ENCODE data around the gene CCDC124.
A peak's percentile ranks its signal among the peaks of the same experiment; 100 is the strongest.
"Not testable (repeated sequence)": the region's sequence is repeated elsewhere in the genome, so short reads cannot be mapped to it uniquely, and the experiment has no call there.

The CCDC124 gene, protein sequence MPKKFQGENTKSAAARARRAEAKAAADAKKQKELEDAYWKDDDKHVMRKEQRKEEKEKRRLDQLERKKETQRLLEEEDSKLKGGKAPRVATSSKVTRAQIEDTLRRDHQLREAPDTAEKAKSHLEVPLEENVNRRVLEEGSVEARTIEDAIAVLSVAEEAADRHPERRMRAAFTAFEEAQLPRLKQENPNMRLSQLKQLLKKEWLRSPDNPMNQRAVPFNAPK

DNA sequence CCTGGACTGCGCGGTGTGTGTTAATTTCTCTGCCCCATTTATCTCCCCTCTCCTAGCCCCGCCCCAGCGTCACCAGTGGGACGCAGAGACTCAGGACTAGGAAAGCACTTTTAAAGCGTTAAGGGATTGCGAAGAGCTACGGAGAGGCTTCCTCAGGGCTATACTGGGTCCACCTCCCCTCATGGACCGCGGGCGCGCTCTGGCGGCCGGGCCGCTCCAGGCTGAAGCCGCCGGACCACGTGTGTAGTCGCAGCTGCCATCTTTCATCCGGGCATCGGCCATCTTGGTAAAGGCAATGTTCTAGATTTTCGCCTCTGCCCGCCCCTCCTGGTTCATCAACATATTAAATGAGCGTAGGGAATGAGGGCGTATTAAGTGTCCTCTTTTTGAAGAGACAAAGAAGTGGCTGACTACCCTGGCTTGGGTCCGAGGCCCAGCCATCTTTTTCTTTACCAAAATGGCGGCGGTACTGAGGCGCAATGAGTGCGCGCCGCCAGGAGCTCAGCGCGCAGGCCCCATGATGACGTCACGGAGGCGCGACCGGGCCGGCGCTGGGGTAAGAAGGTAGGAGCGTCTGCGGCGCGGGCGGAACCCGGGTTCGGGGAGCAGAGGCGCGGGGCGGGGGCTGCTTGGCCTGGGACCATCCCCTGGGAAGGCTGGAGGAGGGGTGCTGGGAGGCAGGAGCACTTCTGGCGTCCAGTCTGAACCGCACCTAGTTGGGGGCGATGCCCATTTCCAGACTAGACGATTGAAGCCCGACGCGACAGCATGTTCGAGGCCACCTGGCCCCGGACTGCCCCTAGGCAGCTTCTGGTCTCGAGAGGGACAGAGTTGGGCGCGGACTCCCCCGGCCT, at the start of gene CCDC124:
Gene CCDC124 (plus strand): TSS at position 531 of the 854 bp plus-strand sequence. CDS start 3,406 bp downstream, outside the sequence.
- DNase-seq (ENCODE audit: low read depth in 2 of 2, low spot score in 1 of 2), result peak; percentile 81 to 82

DNA sequence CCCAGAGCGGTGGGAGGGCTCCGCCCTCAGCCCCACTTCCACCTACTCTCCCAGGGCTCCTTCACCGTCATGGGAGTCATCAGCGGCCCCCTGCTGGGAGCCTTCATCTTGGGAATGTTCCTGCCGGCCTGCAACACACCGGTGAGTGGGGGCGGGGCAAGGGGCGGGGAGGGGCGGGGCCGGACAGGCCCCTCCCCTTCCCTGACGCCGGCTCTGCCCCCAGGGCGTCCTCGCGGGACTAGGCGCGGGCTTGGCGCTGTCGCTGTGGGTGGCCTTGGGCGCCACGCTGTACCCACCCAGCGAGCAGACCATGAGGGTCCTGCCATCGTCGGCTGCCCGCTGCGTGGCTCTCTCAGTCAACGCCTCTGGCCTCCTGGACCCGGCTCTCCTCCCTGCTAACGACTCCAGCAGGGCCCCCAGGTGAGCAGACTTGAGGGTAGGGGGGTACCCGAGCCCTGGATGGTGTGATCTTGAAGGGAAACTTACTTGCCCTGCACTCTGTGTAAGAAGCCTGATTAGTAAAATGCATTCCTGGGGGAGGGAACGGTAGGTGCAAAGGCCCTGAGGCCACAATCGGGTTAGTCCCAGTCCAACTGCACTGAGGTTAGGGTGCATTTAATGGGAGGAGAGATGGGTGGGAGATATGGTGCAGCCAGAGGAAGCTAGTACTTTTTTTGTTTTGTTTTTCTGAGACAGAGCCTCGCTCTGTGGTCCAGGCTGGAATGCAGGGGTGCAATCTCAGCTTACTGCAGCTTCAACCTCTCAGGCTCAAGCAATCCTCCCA, 49.0 kb upstream of the CCDC124 start:
- DNase-seq (ENCODE audit: low read depth in 2 of 2, low spot score in 1 of 2), result no peak

DNA sequence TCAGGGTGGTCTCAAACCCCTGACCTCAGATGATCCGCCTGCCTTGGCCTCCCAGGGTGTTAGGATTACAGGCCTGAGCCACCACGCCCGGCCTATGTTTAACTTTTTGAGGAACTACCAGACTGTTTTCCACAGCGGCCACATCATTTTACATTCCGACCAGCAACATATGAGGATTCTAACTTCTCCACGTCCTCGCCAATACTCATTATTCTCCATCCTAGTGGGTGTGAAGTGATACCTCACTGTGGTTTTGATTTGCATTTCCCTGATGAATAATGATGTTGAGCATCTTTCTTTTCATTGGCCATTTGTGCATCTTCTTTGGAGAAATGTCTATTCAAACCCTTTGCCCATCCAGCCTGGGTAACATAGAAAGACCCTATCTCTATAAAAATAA, 46.3 kb upstream of the CCDC124 start:
- no peak for DNase-seq (ENCODE audit: low read depth in 2 of 2, low spot score in 1 of 2)

DNA sequence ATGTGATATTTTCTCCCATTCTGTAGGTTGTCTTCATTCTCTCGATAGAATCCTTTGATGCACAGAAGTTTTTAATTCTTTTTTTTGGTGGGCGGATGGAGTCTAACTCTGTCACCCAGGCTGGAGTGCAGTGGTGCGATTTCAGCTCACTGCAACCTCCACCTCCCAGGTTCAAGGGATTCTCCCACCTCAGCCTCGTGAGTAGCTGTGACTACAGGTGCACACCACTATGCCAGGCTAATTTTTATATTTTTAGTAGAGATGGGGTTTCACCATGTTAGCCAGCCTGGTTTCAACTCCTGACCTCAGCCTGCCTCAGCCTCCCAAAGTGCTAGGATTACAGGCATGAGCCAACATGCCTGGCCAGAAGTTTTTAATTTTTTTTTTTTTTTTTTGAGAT, 45.6 kb upstream of the CCDC124 start:
- not testable (repeated sequence) for DNase-seq (ENCODE audit: low read depth in 2 of 2, low spot score in 1 of 2)

DNA sequence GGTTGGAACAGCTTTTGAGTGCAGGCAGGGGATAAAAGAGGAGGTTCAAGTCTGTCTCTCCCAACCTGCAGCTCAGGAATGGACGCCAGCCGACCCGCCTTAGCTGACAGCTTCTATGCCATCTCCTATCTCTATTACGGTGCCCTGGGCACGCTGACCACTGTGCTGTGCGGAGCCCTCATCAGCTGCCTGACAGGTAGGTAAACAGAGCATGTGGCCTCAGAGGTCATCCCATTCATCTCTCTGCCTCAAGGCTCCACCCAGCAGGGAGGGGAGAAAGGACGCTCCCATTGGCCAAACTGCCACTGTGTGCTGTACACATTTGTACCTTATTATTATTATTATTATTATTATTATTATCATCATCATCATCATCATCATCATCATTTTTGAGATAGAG, 44.6 kb upstream of the CCDC124 start:
- DNase-seq (ENCODE audit: low read depth in 2 of 2, low spot score in 1 of 2), result no peak

DNA sequence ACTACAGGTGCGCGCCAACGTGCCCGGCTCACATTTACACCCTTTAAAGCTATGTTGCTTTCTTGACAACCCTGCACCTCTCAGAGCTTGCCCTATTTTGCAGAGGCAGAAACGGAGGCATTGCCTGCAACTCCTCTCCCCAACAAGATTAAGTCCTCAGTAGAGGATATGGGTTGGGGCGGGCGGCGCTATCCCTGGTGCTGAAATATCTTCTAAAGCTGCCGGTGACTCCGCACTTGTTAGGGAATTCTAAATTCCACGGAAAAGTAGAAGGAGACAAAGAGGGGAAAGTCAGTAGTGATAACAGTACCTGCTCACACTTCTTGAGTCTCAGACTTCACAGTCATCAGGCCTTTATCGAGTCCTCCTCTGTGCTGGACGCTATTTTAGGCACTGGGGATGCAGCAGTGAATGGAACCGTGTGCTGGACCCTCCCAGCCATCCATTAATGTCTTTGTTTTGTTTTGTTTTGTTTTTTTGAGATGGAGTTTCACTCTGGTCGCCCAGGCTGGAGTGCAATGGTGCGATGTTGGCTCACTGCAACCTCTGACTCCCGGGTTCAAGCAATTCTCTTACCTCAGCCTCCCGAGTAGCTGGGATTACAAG, 43.1 kb upstream of the CCDC124 start:
- no peak for DNase-seq (ENCODE audit: low read depth in 2 of 2, low spot score in 1 of 2)

DNA sequence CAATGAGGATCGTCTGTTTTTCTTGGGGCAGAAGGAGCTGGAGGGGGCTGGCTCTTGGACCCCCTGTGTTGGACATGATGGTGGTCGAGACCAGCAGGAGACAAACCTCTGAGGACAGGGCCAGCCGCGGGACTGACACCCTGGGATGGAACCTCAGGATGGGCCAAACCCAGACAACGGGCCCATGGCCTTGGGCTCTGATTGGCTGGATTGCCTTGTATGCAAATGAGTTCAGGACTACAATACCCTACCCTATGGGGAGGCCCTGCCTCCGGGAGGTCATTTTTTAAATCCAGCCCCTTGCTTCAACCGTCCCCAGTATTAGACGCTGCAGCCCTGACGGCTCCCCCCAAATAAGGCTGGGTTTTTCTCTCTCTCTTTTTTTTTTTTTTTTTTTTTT, 39.0 kb upstream of the CCDC124 start:
- no peak for DNase-seq (ENCODE audit: low read depth in 2 of 2, low spot score in 1 of 2)

DNA sequence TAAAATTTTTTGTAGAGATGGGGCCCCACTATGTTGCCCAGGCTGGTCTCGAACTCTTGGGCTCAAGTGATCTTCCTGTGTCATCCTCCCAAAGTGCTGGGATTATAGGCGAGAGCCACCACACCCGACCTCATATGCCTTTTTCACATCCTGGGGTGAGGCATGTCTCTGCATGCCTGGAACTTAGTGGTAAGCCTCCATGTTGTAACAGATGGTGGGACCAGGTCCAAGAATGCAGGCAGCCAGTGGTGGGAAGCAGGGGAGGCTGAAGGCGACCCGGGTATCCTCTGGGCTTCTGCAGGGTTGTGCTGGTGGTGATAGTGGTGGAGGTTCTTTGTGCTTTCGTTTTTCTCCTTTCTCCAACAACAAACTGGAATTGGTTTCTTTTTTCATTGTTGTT, 30.1 kb upstream of the CCDC124 start:
- no peak for DNase-seq (ENCODE audit: low read depth in 2 of 2, low spot score in 1 of 2)

DNA sequence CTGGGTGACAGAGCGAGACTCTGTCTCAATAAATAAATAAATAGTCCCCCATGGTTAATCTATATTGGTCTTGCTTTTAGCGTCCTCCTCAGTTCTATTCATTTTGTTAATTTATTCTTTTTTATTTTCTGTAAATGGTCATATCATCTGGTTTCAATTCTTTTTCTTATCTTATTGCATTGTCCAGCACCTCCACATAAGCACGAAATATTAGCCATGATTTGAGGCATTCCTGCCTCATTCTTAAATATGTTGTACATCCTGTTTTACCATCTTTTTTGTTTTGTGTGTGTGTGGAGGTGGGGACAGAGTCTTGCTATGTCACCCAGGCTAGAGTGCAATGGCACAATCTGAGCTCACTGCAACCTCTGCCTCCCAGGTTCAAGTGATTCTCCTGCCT, 24.6 kb upstream of the CCDC124 start:
- DNase-seq (ENCODE audit: low read depth in 2 of 2, low spot score in 1 of 2), result no peak

DNA sequence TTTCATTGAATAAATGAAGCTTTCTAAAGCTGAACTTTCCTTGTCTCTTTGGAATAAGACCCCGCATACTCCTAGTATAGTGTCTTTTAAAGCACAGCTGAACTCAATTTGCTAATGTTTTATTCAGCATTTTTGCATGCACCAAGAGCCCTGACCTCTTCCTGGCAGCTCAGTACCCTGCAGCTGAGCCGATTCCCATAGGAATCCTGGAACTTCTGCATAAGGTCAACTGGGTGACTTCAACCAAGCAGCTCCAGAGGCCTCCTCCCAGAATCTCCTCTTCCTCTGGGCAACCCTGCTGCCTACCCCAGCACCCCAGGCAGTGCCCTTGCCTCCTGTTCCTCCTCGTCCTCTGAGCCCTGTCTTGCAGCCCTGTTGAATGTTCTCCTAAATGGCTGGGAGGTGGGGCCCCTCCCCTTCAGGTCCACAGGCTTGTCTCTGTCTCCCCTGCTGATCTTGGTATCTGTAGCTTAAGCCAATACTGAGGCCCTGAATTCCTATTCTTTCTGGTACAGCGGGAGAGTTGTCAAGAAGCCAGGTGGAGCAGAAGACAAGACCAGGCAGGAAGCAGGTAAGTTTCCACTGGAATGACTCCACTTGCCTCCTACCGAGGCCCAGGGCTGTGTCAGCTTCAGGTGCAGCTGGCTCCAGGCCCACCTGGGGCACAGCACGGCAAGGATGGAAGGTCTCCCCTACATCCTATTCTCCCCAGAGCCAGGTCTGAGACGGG, 23.6 kb upstream of the CCDC124 start:
- no peak for DNase-seq (ENCODE audit: low read depth in 2 of 2, low spot score in 1 of 2)

DNA sequence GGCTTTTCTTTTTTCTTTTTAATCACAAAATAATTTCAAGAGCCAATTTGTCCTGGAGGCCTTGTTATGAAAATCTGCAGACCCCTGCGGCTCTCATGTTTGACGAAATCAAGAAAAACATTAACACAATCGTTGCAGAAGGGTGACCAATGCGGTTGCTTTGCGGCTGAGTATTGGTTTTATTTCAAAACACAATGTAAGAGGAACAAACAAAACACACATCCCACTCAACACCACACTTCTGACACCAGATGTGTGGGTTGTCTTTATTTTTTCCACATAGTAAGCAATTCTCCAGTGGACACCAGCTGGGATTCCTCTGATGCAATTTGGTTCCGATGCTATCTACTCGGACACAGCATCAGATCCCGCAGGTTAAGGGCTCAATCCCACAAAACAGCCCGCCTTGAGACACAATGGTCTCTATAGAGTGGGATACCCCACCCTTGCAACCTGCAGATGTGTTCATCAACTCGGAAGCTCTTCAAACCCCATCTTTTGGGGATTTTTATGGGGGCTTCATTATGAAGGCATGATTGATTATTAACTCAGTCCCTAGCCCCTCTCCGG, 21.9 kb upstream of the CCDC124 start:
- DNase-seq (ENCODE audit: low read depth in 2 of 2, low spot score in 1 of 2), result no peak

DNA sequence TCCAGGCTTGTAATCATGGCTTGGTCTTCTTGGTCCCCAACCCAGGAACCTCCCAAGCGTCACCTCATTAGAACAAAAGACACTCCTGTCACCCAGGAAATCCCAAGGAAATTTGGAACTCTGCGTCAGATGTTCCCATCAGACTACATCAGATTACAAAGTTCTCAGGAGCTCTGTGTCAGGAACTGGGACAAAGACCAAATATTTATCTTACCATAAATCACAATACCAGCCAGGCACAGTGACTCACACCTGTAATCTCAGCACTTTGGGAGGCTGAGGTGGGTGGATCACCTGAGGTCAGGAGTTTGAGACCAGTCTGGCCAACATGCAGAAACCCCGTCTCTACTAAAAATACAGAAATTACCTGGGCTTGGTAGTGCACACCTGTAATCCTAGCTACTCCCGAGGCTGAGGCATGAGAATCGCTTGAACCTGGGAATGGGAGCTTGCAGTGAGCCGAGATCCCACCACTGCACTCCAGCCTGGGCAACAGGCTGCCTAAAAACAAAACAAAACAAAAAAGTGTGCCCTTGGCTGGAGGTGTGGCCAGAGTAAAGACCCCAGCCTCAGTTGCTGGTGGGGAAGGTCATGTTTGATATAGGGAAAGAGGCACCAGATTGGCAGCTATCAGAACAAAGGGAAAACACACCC, 16.7 kb upstream of the CCDC124 start:
- DNase-seq (ENCODE audit: low read depth in 2 of 2, low spot score in 1 of 2), result no peak

DNA sequence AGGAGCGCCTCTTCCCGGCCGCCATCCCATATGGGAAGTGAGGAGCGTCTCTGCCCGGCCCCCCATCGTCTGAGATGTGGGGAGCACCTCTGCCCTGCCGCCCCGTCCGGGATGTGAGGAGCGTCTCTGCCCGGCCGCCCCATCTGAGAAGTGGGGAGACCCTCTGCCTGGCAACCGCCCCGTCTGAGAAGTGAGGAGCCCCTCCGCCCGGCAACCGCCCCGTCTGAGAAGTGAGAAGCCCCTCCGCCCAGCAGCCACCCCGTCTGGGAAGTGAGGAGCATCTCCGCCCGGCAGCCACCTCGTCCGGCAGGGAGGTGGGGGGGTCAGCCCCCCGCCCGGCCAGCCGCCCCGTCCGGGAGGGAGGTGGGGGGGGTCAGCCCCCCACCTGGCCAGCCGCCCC, 14.7 kb upstream of the CCDC124 start:
- not testable (repeated sequence) for DNase-seq (ENCODE audit: low read depth in 2 of 2, low spot score in 1 of 2)

DNA sequence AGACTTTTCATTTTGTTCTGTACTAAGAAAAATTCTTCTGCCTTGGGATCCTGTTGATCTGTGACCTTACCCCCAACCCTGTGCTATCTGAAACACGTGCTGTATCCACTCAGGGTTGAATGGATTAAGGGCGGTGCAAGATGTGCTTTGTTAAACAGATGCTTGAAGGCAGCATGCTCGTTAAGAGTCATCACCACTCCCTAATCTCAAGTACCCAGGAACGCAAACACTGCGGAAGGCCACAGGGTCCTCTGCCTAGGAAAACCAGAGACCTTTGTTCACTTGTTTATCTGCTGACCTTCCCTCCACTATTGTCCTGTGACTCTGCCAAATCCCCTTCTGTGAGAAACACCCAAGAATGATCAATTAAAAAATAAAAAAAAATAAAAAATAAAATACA, 13.7 kb upstream of the CCDC124 start:
- DNase-seq (ENCODE audit: low read depth in 2 of 2, low spot score in 1 of 2), result not testable (repeated sequence)

DNA sequence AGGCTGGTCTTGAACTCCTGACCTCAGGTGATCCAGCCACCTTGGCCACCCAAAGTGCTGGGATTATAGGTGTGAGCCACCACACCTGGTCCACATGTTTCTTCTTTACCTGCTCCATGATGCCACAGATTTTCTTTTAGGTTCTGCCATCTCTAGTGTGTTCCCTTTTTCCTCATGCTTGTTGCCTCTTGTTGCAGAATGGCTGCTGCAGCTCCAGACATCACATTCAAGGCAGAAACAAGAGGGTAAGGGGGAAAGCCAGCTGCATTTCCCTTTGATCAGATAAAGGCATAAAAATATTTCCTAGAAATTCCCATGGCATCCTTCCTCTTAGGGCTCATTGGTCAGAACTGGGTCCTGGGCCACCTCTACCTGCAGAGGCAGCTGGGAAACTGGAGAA, 12.3 kb upstream of the CCDC124 start:
- DNase-seq (ENCODE audit: low read depth in 2 of 2, low spot score in 1 of 2), result no peak

DNA sequence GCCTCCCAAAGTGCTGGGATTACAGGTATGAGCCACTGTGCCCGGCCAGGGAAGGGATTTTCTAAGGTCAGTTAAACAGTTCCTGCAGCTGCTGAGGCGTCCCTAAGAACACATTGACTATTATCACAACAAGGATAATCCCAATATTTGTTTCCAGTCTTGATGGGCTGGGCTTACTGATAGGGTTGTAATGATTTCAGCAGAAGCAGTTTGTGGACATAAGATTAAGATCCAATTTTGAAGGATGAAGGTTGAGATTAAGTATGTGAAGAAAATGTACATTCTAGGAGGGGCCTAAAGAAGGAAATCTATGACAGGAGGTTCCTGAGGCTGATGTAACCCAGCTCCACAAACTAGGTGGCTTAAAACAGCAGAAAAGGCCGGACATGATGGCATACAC, 10.7 kb upstream of the CCDC124 start:
- DNase-seq (ENCODE audit: low read depth in 2 of 2, low spot score in 1 of 2), result no peak

DNA sequence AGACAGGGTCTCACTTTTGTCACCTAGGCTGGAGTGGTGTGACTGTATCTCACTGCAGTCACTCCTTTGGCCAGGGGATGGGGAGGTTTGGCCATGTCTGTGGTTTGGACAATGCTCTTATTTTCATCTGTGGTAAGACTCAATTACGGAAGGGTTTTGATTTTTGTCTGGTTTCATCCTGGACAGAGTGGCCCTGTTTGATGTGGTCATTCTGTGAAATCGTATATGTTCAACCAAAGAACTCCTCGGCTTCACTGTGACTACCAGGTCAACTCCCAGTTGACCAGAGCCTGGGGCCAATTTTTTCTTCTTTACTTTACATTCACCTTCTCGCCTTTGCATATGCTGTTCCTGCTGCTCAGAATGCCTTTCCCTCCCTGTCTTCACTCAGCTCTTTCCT, 6.8 kb upstream of the CCDC124 start:
- DNase-seq (ENCODE audit: low read depth in 2 of 2, low spot score in 1 of 2), result no peak

DNA sequence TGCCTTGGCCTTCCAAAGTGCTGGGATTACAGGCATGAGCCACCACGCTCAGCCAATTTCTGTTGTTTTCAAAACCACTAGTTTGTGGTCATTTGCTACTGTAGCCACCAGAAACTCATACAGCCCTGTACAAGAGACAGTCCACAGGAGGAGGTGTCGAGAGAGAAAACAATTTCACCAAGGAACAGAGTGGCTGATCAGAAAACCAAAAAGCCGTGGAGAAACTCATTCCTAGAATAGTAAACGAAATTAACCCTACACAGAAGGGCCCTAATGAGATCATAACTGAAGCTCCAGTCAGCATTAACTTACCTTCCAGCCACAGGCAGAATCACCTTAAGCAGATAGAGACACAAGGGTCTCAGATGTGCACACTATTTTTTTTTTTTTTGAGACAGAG, 3.8 kb upstream of the CCDC124 start:
- no peak for DNase-seq (ENCODE audit: low read depth in 2 of 2, low spot score in 1 of 2)

DNA sequence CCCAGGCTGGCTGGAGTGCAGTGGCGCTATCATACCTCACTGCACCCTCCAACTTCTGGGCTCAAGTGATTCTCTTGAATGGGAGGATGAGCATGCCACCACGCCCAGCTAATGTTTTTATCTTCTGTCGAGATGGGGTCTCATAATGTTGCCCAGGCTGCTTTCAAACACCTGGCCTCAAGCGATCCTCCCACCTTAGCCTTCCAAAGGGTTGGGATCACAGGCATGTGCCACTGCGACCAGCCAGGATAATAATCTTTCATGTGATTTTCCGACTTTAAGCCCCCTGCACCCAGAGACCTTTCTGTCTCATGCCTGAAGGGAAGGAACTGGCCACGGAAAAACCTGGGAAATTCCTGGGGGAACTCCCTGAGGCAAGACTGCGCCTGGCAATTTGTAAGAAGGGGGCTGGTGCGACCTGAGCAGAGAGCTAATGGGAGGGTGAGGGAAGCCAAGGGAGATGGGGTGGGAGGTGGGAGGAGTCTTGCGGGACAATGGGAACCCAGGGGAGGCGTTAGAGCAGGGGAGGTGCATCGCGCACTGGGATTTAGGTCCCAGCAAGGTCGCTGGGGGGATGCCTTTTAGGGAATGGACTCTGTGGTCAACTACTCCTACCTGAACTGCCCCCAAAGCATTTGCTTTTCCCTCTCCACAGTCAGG, 1.2 kb upstream of the CCDC124 start:
- no peak for DNase-seq (ENCODE audit: low read depth in 2 of 2, low spot score in 1 of 2)

Measured in stimulated activated CD8-positive, alpha-beta memory T cell treated with anti-CD3 and anti-CD28 coated beads, Interleukin-4, amount 100 ng/mL, for 4 hours (primary cell).